GM18870 (cell line): Measurements from ENCODE around the gene POLE3.
"Not testable (repeated sequence)": the region's sequence is repeated elsewhere in the genome, so short reads cannot be mapped to it uniquely, and the experiment has no call there.

Source experiments
- ATAC-seq: cut with Tn5 transposase; IDR thresholded peaks from one replicate; pipeline ENCODE4 v1.9.1; 2021; ENCODE audit warnings: moderate library complexity; ENCODE audit not compliant: unreplicated experiment

The POLE3 gene

GRCh38 chr9:113379094-113379828 lies 31.2 kb downstream of the POLE3 start:
- ATAC-seq = not testable (repeated sequence)

- peak; percentile 82 for ATAC-seq
Measured at GRCh38 chr9:113376634-113377567, 33.6 kb downstream of the POLE3 start, which contains the start of gene HDHD3. Gene HDHD3, minus strand, starts transcription at chr9:113376986. Its CDS starts 2,632 bp downstream, at chr9:113374354.

- no peak for ATAC-seq
Measured at GRCh38 chr9:113375057-113376023, 35.1 kb downstream of the POLE3 start.

GRCh38 chr9:113373676-113374392 lies 36.6 kb downstream of the POLE3 start:
- no peak for ATAC-seq

GRCh38 chr9:113373256-113373655 lies 37.2 kb downstream of the POLE3 start:
- no peak for ATAC-seq

- no peak for ATAC-seq
Measured at GRCh38 chr9:113372059-113372458, 38.4 kb downstream of the POLE3 start.

- ATAC-seq = no peak
Measured at GRCh38 chr9:113370806-113371325, 39.6 kb downstream of the POLE3 start.

GRCh38 chr9:113369855-113370140 lies 40.7 kb downstream of the POLE3 start:
- no peak for ATAC-seq

GRCh38 chr9:113368982-113369854 lies 41.3 kb downstream of the POLE3 start:
- ATAC-seq = no peak

GRCh38 chr9:113368348-113368981 lies 42.0 kb downstream of the POLE3 start:
- no peak for ATAC-seq

GRCh38 chr9:113365652-113366051 lies 44.8 kb downstream of the POLE3 start:
- not testable (repeated sequence) for ATAC-seq

GRCh38 chr9:113364951-113365350 lies 45.5 kb downstream of the POLE3 start:
- no peak for ATAC-seq

GRCh38 chr9:113363336-113363735 lies 47.1 kb downstream of the POLE3 start:
- no peak for ATAC-seq

GRCh38 chr9:113361304-113362018 lies 49.0 kb downstream of the POLE3 start:
- ATAC-seq = no peak

- ATAC-seq = no peak
Measured at GRCh38 chr9:113360242-113360842, 50.1 kb downstream of the POLE3 start.

GRCh38 chr9:113359385-113359784 lies 51.1 kb downstream of the POLE3 start:
- ATAC-seq = no peak
